Astrocyte (in vitro differentiated cells and primary cell): Measurements from ENCODE around the gene CCL28.
"Not testable (repeated sequence)": the region's sequence is repeated elsewhere in the genome, so short reads cannot be mapped to it uniquely, and the experiment has no call there.

Experiments
- CTCF ChIP-seq: IDR thresholded peaks from 2 replicates; pipeline ENCODE4 v1.5.1; 2011; ENCODE audit warnings: low read depth, mild to moderate bottlenecking, inconsistent platforms, low read length, moderate library complexity; ENCODE audit not compliant: insufficient read depth
- EZH2 ChIP-seq: IDR thresholded peaks from 2 replicates; pipeline ENCODE4 v1.6.1; 2012; ENCODE audit warnings: mild to moderate bottlenecking, low read length, inconsistent platforms; ENCODE audit not compliant: insufficient read depth

- TF ChIP-seq EZH2, CTCF: not testable (repeated sequence)
Observed at GRCh38 chr5:43441575-43441974, 29.4 kb upstream of the CCL28 start.
